Liver (tissue), 9 donors: Measurements from ENCODE around the gene NTM. TPM values are rescaled to one million over a fixed set of nuclear protein-coding genes. Genes with fewer than 3 reads are reported as not detected.

Source experiments
- DNase-seq: peaks from one replicate; pipeline ENCODE4 v3.0.0-alpha.2; 2017; ENCODE audit warnings: low spot score
- H3K27ac ChIP-seq, 2 donors: one replicate each; pipeline ENCODE4 v1.7.0; 2013; ENCODE audit warnings: inconsistent platforms in 2 of 2, low read length in 2 of 2, control low read depth in 1 of 2, low read depth in 1 of 2, mild to moderate bottlenecking in 1 of 2
- H3K27me3 ChIP-seq, 4 donors: one replicate each; pipeline versions ENCODE4 v1.6.1 to v1.7.0; 2013; ENCODE audit warnings: low read length in 3 of 4, inconsistent platforms in 1 of 4, mild to moderate bottlenecking in 1 of 4, moderate library complexity in 1 of 4; ENCODE audit not compliant: control insufficient read depth in 4 of 4, insufficient read depth in 4 of 4
- H3K36me3 ChIP-seq, 4 donors: one replicate each; pipeline versions ENCODE4 v1.6.1 to v1.7.0; 2013; ENCODE audit warnings: low read length in 3 of 4, mild to moderate bottlenecking in 3 of 4, low read depth in 1 of 4, moderate library complexity in 1 of 4; ENCODE audit not compliant: control insufficient read depth in 4 of 4, insufficient read depth in 3 of 4
- H3K4me1 ChIP-seq, 4 donors: one replicate each; pipeline versions ENCODE4 v1.6.1 to v1.7.0; 2013; ENCODE audit warnings: low read length in 3 of 4, mild to moderate bottlenecking in 3 of 4, moderate library complexity in 1 of 4; ENCODE audit not compliant: control insufficient read depth in 4 of 4, insufficient read depth in 4 of 4
- H3K4me3 ChIP-seq, 3 donors: one replicate each; pipeline versions ENCODE4 v1.6.1 to v1.7.0; 2013; ENCODE audit warnings: low read length in 3 of 3, control low read depth in 1 of 3, low read depth in 1 of 3, mild to moderate bottlenecking in 1 of 3
- H3K9ac ChIP-seq, 2 donors: one replicate each; pipeline ENCODE4 v1.7.0; 2013; ENCODE audit warnings: low read length in 2 of 2, mild to moderate bottlenecking in 2 of 2, moderate library complexity in 2 of 2, control low read depth in 1 of 2, low read depth in 1 of 2
- H3K9me3 ChIP-seq, 4 donors: one replicate each; pipeline versions ENCODE4 v1.6.1 to v1.7.0; 2013; ENCODE audit warnings: low read length in 3 of 4; ENCODE audit not compliant: control insufficient read depth in 4 of 4
- CTCF ChIP-seq: fragments of 150-350 bp; IDR thresholded peaks from 2 replicates; pipeline ENCODE4 v1.5.1; 2017; ENCODE audit warnings: improper control_type of control experiment, low read depth, low read length; ENCODE audit not compliant: missing input control
- EGR1 ChIP-seq, 2 donors: IDR thresholded peaks; 2 replicates each; pipeline ENCODE4 v1.6.1; 2016 to 2018; ENCODE audit warnings: antibody characterized with exemption in 2 of 2, low read depth in 2 of 2
- FOXA1 ChIP-seq: IDR thresholded peaks from 2 replicates; pipeline ENCODE4 v1.6.1; 2016; ENCODE audit warnings: antibody characterized with exemption
- FOXA2 ChIP-seq: IDR thresholded peaks from 2 replicates; pipeline ENCODE4 v1.6.1; 2016; ENCODE audit warnings: antibody characterized with exemption
- HNF4A ChIP-seq, 2 donors: conservative IDR thresholded peaks; 2 replicates each; pipeline ENCODE4 v1.6.1; 2016; ENCODE audit warnings: antibody characterized with exemption in 2 of 2, mild to moderate bottlenecking in 2 of 2
- HNF4G ChIP-seq: IDR thresholded peaks from 2 replicates; pipeline ENCODE4 v1.6.1; 2016; ENCODE audit warnings: antibody characterized with exemption
- JUND ChIP-seq, 2 donors: IDR thresholded peaks; 2 replicates each; pipeline ENCODE4 v1.6.1; 2016; ENCODE audit warnings: antibody characterized with exemption in 2 of 2
- MAX ChIP-seq: IDR thresholded peaks from 2 replicates; pipeline ENCODE4 v1.6.1; 2016; ENCODE audit warnings: antibody characterized with exemption
- RAD21 ChIP-seq, 2 donors: IDR thresholded peaks; 2 replicates each; pipeline ENCODE4 v1.6.1; 2016; ENCODE audit warnings: antibody characterized with exemption in 2 of 2, mild to moderate bottlenecking in 2 of 2
- REST ChIP-seq: IDR thresholded peaks from 2 replicates; pipeline ENCODE4 v1.6.1; 2016; ENCODE audit warnings: antibody characterized with exemption, mild to moderate bottlenecking
- RXRA ChIP-seq, 2 donors: IDR thresholded peaks; 2 replicates each; pipeline ENCODE4 v1.6.1; 2017 to 2018; ENCODE audit warnings: antibody characterized with exemption in 2 of 2, mild to moderate bottlenecking in 1 of 2
- ZBTB33 ChIP-seq: IDR thresholded peaks from 2 replicates; pipeline ENCODE4 v1.6.1; 2016; ENCODE audit warnings: antibody characterized with exemption
- WGBS: extraction: QIAGEN DNeasy Blood & Tissue Kit; methylation state at CpG from one replicate; pipeline ENCODE4 v1.1.7; 2013; 5-methylcytosine and 5-hydroxymethylcytosine counted together
- polyA plus RNA-seq, 2 donors: library from polyadenylated mRNA; stranded (reverse) in 1 of 2; unstranded in 1 of 2; fragments of 200-250 nt in 1 of 2; fragments of >200 nt in 1 of 2; fragmentation: Nextera tagmentation in 1 of 2; extraction: Ambion mirVana in 1 of 2; gene quantifications; one replicate each; pipeline versions ENCODE4 v1.2.1 to v1.2.3, GENCODE V29; 2013 to 2015
- total RNA-seq, 2 donors: library from RNA; depleted of rRNA; stranded (reverse); fragments of >200 nt; gene quantifications; one replicate each; pipeline ENCODE4 v1.2.3, GENCODE V29; 2014
- donor health status: healthy.
- donor health status: healthy.
- donor health status: healthy.
- donor health status: healthy.
- donor health status: healthy.

The NTM gene
- total and polyA plus RNA-seq, 4 donors = 0.08 to 1.1 (median 0.08) TPM; not detected in 1

- no peak for DNase-seq
- Histone ChIP-seq H3K4me1 (no peaks in the 10 kb centered on the region), H3K27ac (no peak overlapping the region), H3K4me3 (no peak overlapping the region), H3K27me3 (peaks cover 0 to 2% (median 0%) of the 10 kb centered on the region in 4 donors), H3K9me3 (no peaks in the 10 kb centered on the region), H3K9ac (no peak overlapping the region), H3K36me3 (no peaks in the 10 kb centered on the region)
- 85% methylated on average over 3 of the region's 3 CpGs for WGBS
- TF ChIP-seq RXRA (IDR thresholded peaks at IDR 0.05) = no peak
- TF ChIP-seq RAD21 (IDR thresholded peaks at IDR 0.05) = no peak
Measured at GRCh38 chr11:131345406-131345805, 25.0 kb upstream of the NTM start.

GRCh38 chr11:131349368-131350086 lies 20.9 kb upstream of the NTM start:
- no peaks in the 10 kb centered on the region for H3K36me3 ChIP-seq
- peaks cover 0 to 3% (median 0%) of the 10 kb centered on the region in 4 donors for H3K9me3 ChIP-seq
- H3K4me3 ChIP-seq = no peak overlapping the region
- peaks cover 0 to 6% (median 0%) of the 10 kb centered on the region in 4 donors for H3K27me3 ChIP-seq
- 66% methylated on average over 11 of the region's 11 CpGs for WGBS
- no peak for DNase-seq
- no peak for TF ChIP-seq FOXA1
- no peak for TF ChIP-seq JUND (IDR thresholded peaks at IDR 0.05)
- TF ChIP-seq ZBTB33 = no peak
- no peak for TF ChIP-seq CTCF
- TF ChIP-seq EGR1 (IDR thresholded peaks at IDR 0.05; ENCODE audit: low read depth in 2 of 2) = no peak
- no peak for TF ChIP-seq MAX
- no peak for TF ChIP-seq HNF4G
- no peak for TF ChIP-seq HNF4A (conservative IDR thresholded peaks at IDR 0.05)
- no peak for TF ChIP-seq FOXA2
- no peak for TF ChIP-seq REST
- no peak overlapping the region for H3K27ac ChIP-seq
- H3K4me1 ChIP-seq = no peaks in the 10 kb centered on the region
- H3K9ac ChIP-seq = no peak overlapping the region
